MCF 10A (cell line): ENCODE results near the gene SYNCRIP. TPM values are rescaled to one million over a fixed set of nuclear protein-coding genes. Genes with fewer than 3 reads are reported as not detected.
A peak's percentile ranks its signal among the peaks of the same experiment; 100 is the strongest.

Source experiments
- BruUV-seq: library from RNA; stranded (reverse); fragments of 400-500 nt; replicated peaks from 2 replicates; lab custom pipeline; 2021; lab: Mats Ljungman, UMichigan
- CTCF ChIA-PET: fragments of 300-600 bp; sonication (Branson Sonifier 250); formaldehyde crosslinking; extraction: SDS; loops from one replicate; lab custom pipeline; 2021; ENCODE audit warnings: antibody characterized with exemption, inconsistent platforms; lab: Yijun Ruan, JAX
- POLR2A ChIA-PET: fragments of 300-600, 350-650 bp; sonication (Branson Sonifier 250); formaldehyde crosslinking; extraction: SDS; loops from one replicate; lab custom pipeline; 2020; ENCODE audit warnings: antibody characterized with exemption, inconsistent platforms; lab: Yijun Ruan, JAX
- DNase-seq: peaks from one replicate; pipeline ENCODE4 v3.0.0-alpha.2; 2018; ENCODE audit not compliant: unreplicated experiment
- H3K27ac Mint-ChIP-seq: one replicate; pipeline ENCODE4 v1.8.0; 2022; ENCODE audit warnings: mild to moderate bottlenecking, low read depth, mixed read lengths; ENCODE audit not compliant: unreplicated experiment
- H3K27me3 Mint-ChIP-seq: one replicate; pipeline ENCODE4 v1.8.0; 2022; ENCODE audit warnings: mixed read lengths; ENCODE audit not compliant: insufficient read depth, unreplicated experiment
- H3K36me3 Mint-ChIP-seq: one replicate; pipeline ENCODE4 v1.8.0; 2022; ENCODE audit warnings: mild to moderate bottlenecking, moderate library complexity, mixed read lengths; ENCODE audit not compliant: insufficient read depth, unreplicated experiment
- H3K4me1 Mint-ChIP-seq: one replicate; pipeline ENCODE4 v1.8.0; 2022; ENCODE audit warnings: mixed read lengths; ENCODE audit not compliant: insufficient read depth, unreplicated experiment
- H3K4me3 Mint-ChIP-seq: one replicate; pipeline ENCODE4 v1.8.0; 2022; ENCODE audit warnings: mild to moderate bottlenecking, moderate library complexity, mixed read lengths; ENCODE audit not compliant: unreplicated experiment
- H3K9me3 Mint-ChIP-seq: one replicate; pipeline ENCODE4 v1.8.0; 2022; ENCODE audit warnings: mixed read lengths; ENCODE audit not compliant: unreplicated experiment
- CTCF ChIP-seq: fragments of 200-600 bp; IDR thresholded peaks from one replicate; pipeline ENCODE4 v1.8.0; 2022; ENCODE audit warnings: antibody characterized with exemption, mild to moderate bottlenecking; ENCODE audit not compliant: unreplicated experiment
- intact Hi-C: fragments of 100-400 bp; cut with micrococcal nuclease; formaldehyde crosslinking; loops from 2 replicates; pipeline ENCODE4 v1.14.1; 2022
- total RNA-seq: library from RNA; stranded (reverse); gene quantifications from 2 replicates; pipeline ENCODE4 v1.2.3, GENCODE V29; 2022

SYNCRIP gene
- total RNA-seq, 1 experiment from 2014 or later: 161 TPM

DNA sequence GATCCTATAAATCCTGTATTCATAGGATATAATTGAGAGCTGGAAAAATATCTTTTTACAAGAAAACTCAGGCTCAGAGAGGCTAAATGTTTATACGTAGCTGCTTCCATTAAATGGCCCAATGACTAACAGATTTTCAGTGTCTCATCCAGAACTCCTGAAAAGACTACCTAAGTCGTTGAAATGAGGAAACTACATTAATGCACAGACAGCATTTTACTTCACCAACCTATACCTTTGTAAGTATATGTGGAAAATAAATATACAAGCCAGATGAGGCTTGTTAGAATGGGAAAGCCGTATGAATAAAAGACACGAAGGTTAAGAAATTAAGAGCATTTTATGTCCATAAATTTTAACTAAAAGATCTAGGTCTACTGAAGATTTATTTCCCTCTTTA, 40.6 kb downstream of the SYNCRIP start:
- Mint-ChIP-seq H3K27ac (no peak overlapping the region), H3K36me3 (peaks cover 49% of the 10 kb centered on the region), H3K4me1 (no peaks in the 10 kb centered on the region), H3K9me3 (no peaks in the 10 kb centered on the region), H3K27me3 (no peaks in the 10 kb centered on the region), H3K4me3 (no peak overlapping the region)
- POLR2A ChIA-PET: interaction anchor here (0.6 to 1.4 kb wide), 3 partner anchors 9 to 107 kb away, joined by 3 to 5 read pairs (median 3); no protein-coding TSS in a partner anchor
- CTCF ChIA-PET: interaction anchor here (0.6 kb wide), 1 partner anchor 1371 kb away, joined by 3 read pairs; no protein-coding TSS in a partner anchor
- no TSS peak for BruUV-seq
- no peak for DNase-seq
- intact Hi-C loops: no loop called here
- no peak for TF ChIP-seq CTCF

DNA sequence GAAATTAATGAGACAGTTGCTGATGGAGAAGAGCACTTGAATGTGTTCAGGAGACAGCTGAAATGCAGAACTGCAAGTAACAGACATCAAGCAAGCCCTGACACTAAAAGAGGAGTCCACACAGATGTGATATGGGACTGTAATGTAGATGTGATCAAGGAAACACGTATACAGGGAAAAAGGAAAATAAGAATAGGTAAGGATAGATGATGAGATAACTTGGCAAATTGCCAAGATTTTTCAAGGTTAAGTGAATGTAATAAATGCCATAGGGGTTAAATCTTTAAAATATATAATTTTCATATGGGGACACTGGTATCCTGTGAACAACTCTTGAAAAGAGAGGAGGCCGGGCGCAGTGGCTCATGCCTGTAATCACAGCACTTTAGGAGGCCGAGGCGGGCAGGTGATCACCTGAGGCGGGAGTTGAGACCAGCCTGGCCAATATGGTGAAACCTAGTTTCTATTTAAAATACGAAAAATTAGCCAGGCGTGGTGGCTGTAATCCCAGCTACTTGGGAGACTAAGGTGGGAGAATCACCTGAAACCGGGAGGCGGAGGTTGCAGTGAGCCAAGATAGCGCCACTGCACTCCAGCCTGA, 41.9 kb downstream of the SYNCRIP start:
- no peaks in the 10 kb centered on the region for H3K27me3 Mint-ChIP-seq
- H3K36me3 Mint-ChIP-seq: peaks cover 41% of the 10 kb centered on the region
- POLR2A ChIA-PET: interaction anchor here (0.8 to 1.9 kb wide), 3 partner anchors 10 to 44 kb away, joined by 3 to 6 read pairs (median 4); no protein-coding TSS in a partner anchor
- no TSS peak for BruUV-seq
- CTCF ChIA-PET: interaction anchor here (0.7 kb wide), 1 partner anchor 1536 kb away, joined by 3 read pairs; no protein-coding TSS in a partner anchor
- intact Hi-C loops: no loop called here
- no peak for DNase-seq
- peaks cover 3% of the 10 kb centered on the region for H3K4me1 Mint-ChIP-seq
- TF ChIP-seq CTCF: no peak
- H3K4me3 Mint-ChIP-seq: no peak overlapping the region
- H3K9me3 Mint-ChIP-seq: no peaks in the 10 kb centered on the region
- no peak overlapping the region for H3K27ac Mint-ChIP-seq

DNA sequence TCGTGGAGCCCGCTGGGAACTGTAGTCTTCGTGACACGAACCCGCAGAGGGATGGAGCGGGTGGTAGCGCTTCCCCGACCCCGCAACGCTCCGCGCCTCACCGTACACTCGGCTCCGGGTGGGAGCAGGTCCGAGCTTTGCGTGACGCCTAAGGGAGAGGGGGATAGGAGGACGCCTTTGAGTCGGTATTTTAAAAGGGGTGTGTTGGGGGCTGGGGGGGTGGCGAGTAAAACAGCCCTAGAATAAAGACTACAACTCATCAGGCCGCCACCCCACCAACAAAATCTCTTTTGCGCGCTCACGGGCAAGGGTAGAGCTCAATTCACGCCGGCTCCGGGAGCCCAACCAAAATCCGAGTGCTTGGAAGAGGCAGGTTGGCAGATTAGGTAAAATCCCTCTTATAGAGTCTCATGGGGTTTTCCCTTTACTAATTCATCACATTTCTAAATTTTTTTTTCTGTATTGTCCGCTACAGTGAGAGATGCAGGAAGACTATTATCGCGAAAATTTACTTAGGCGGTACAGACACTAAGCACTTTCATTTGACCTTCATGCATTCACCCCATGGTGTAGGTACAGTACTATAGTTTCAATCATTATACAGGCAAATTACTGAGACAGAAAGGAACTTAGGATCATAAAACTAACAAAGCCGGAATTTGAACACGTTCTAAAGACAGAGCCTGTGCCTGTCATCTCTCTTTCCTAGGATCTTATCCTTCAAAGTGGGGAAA, 48.3 kb downstream of the SYNCRIP start:
- Mint-ChIP-seq H3K4me1 (peaks cover 19% of the 10 kb centered on the region), H3K9me3 (no peaks in the 10 kb centered on the region), H3K27me3 (no peaks in the 10 kb centered on the region), H3K36me3 (peaks cover 4% of the 10 kb centered on the region), H3K4me3 (peak overlapping the region; percentile 91), H3K27ac (peak overlapping the region; percentile 98)
- intact Hi-C loops: loop anchor here (5.0 kb wide), 3 partner anchors 48 to 192 kb away; partner anchors contain the start of gene SYNCRIP
- POLR2A ChIA-PET: interaction anchor here (0.6 to 7.6 kb wide), 18 partner anchors 9 to 1814 kb away, joined by 3 to 116 read pairs (median 5); partner anchors contain the start of gene SYNCRIP
- TSS peak; percentile 84 for BruUV-seq
- CTCF ChIA-PET: interaction anchor here (0.6 kb wide), 1 partner anchor 10 kb away, joined by 3 read pairs; no protein-coding TSS in a partner anchor
- peak; percentile 53 for DNase-seq
- no peak for TF ChIP-seq CTCF
